Stimulated activated CD4-positive, alpha-beta T cell treated with anti-CD3 and anti-CD28 coated beads, Interleukin-1b, Interleukin-23, amount 100 ng/mL, for 24 hours (primary cell): ENCODE measurements around the gene UAP1L1.
"Not testable (repeated sequence)": the region's sequence is repeated elsewhere in the genome, so short reads cannot be mapped to it uniquely, and the experiment has no call there.

Source experiments
- DNase-seq, 4 experiments: peaks; one replicate each; pipeline ENCODE4 v3.0.0-alpha.2; 2020; ENCODE audit warnings: low read depth in 4 of 4, low spot score in 1 of 4

UAP1L1 gene, protein sequence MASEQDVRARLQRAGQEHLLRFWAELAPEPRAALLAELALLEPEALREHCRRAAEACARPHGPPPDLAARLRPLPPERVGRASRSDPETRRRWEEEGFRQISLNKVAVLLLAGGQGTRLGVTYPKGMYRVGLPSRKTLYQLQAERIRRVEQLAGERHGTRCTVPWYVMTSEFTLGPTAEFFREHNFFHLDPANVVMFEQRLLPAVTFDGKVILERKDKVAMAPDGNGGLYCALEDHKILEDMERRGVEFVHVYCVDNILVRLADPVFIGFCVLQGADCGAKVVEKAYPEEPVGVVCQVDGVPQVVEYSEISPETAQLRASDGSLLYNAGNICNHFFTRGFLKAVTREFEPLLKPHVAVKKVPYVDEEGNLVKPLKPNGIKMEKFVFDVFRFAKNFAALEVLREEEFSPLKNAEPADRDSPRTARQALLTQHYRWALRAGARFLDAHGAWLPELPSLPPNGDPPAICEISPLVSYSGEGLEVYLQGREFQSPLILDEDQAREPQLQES

GRCh38 chr9:137077010-137077747, at the start of gene UAP1L1:
UAP1L1 (plus strand) TSS chr9:137077517; CDS start chr9:137077533, 16 bp downstream.
- peak in 1 of 4 experiments; percentile 41 for DNase-seq

- DNase-seq = peak in 2 of 4 experiments; percentile 44 to 54
Measured at GRCh38 chr9:137028263-137029057, 48.9 kb upstream of the UAP1L1 start.

DNA sequence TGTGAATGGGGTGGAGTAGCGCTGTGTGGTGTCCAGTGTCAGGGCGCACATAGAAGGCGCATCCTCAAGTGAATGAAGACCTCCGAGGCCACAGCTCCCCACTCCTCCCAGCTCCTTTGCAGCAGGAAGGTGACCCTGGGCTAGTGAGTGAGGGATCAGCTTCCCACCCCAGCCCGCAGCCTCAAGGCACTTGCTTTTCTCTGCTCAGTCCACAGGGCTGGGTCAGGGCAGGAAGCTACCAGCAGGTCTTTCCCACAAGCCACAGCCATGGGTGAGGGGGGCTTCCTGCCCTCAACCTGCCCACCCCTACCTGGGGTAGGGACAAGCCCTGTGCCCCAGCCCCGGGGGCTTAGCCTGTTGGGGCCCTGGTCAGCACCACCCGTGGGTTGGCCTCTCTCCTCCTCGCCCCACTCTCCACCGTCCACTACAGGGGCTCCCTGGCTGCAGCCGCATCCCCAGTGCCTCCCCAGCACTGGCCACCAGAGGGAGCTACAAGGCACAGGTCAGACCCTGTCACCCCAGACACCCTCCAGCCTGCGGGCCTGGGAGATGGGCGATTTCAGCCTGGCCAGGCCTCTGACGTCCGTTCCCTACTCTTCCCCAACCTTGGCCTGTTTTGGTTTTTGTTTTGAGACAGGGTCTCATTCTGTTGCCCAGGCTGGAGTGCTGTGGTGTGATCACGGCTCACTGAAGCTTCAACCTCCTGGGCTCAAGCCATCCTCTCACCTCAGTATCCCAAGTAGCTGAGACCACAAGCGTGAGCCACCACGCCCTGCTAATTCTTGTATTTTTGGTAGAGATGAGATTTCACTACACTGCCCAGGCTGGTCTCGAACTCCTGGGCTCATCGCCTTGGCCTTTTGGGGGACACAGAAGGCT, 48.0 kb upstream of the UAP1L1 start:
- peak; percentile 55 to 68 (median 62) for DNase-seq

DNA sequence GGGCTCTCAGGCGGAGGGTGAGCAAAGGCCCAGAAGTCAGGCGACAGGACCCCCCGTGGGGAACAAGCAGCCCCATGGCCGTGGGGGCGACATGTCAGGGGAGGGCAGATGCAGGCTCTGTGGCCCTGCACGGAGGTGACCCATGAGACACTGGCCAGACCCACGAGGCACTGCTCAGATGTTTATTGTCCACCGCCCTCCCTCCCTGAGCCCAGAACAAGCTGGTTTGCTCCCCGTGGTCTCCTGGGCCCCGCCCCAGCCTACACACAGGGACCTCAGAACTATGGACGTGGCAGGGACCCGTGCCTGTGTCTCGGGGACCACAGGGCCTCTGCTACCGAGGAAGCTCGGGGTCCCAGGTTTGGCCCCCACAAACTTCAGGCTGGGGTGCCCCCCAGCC, 47.3 kb upstream of the UAP1L1 start:
- DNase-seq = no peak

DNA sequence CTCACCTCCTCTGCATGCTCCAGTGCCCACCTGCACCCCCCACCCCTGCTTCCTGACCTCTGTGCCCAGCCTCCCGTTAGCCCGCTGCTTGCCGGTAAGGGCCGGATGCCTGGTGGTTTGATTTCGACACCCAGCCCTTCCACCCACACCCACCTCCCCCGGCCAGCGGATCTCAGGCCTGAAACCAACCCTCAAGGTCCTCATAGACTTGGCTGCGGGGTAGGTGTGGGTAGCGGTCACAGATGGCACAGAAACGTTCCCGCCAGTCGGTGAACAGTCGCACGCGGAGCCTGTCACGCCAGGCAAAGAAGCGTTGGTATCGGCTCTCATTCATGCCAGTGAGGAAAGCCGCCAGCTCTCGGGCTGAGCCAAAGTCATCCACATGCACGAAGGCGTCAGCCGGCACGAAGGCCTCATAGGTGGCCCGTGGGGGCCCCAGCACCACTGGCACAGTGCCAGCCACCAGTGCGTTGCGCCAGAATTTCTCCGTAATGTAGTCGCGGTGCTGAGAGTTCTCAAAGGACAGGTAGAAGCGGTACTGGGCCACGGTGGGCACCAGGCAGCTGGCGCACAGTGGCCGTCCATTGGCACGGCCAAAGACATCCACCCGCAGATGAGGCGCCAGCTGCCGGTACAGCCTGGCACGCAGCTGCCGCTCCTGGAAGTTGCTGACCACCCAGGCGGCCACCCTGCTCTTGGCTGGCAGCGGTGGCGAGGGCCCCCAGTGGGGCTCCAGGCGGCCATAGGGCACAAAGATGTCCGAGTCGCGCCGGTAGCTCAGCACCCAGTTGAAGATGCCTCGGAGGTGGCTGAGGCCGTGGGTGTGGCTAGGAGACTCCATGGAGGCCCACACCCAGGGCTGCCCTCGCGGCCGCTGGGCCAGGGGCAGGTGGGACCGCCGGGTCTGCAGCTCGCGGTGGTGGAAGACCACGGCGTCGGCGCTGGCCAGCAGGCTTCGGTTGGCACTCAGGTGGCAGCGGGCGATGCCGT, 46.5 kb upstream of the UAP1L1 start:
- DNase-seq = peak in 1 of 4 experiments; percentile 33

DNA sequence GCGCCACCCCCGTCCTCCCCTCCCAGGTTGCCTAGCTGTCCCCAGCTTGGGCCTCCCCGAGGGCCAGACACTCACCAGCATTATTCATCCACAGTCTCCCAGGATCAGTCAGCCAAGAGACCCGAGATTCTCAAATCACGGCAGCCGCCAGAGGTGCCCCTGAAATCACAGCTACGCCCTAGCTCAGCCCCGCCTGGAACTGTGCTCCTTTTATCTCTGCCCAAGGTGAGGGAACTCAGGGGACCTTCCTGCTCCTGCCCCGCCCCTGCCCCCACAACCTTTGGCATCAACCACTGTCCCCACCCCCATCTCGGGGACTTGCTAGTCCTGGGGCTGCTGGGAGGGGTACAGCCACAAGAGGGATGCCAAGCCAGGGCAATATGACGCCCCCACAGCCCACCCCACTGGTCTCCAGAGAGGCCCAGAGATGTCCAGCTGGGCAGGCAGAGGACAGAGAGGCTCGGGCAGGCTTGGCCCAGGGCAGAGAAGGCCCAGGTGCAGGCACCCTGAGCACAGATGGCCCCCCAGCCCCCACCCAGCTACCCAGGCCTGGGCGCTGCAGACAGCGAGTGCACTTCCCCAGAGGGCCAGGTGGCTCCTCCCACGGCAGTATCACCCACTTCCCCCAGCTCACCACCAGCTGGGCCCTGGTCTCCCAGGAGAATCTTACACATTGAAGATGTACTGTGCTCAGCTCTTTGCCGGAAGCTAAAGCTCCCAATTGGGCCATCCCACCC, 45.2 kb upstream of the UAP1L1 start, which contains the start of gene FUT7:
FUT7 (minus strand) TSS at position 185 of the 737 bp plus-strand sequence; CDS start at position 88, 97 bp downstream.
- DNase-seq = no peak

- DNase-seq = no peak
Measured at GRCh38 chr9:137032858-137033257, 44.5 kb upstream of the UAP1L1 start.

- not testable (repeated sequence) for DNase-seq
Measured at GRCh38 chr9:137033481-137033880, 43.8 kb upstream of the UAP1L1 start.

GRCh38 chr9:137034039-137034708, 43.1 kb upstream of the UAP1L1 start:
- DNase-seq = no peak

GRCh38 chr9:137034709-137035506, 42.4 kb upstream of the UAP1L1 start:
- peak; percentile 71 to 84 (median 78) for DNase-seq

DNA sequence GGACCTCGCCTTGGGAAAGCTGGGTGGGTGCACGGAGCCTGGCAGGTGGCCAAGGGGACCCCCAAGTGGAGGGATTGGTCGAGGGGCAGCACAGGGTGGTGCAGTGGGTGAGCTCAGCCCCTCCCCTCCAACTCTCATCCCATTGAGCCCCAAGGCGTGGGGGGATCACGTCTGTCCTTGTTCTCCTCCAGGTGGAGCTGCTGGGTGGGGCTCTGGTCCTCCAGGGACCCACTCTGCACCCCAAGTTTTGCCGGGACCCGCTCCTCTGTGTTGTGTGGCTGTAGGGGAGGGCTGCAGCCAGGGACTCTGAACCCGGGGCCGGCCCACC, 41.8 kb upstream of the UAP1L1 start:
- DNase-seq = no peak

DNA sequence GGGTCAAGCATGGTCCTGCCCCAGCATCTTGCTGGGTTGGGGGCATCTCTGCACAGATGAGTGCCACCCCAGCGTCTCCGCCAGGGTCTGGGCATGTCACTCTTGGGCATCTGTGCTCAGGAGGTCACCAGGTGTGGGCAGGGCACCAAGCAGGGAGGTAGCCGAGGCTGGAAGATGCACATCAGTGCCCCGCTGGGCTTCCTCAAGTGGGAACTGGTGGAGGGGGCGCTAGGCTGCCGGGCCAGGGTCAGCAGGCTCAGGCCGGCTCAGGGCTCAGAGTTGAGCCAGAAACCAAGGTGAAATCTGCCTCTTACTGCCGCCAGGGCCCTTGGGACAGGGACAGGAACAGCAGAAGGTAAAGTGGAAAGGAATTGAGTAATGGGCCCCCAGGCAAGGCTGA, 41.4 kb upstream of the UAP1L1 start:
- no peak for DNase-seq

DNA sequence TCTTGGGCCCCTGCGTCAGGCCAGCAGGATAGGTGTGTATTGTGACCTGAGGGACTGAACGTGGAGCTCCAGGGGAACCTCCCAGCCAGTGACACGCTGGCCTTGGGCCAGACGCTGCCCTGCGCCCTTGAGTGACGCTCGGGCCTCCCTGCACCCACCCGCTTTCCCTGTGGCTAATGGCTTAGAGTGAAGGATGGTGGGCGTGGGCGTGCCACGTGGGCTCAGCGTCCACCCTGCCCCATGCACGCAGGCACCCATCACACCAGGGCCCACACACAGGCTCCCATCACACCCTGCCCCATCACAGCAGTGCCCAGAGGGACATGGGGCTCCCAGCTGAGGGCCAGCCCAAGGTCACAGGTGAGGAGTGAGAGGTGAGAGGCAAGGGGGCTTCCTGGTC, 40.3 kb upstream of the UAP1L1 start:
- no peak for DNase-seq

- no peak for DNase-seq
Measured at GRCh38 chr9:137037483-137037882, 39.8 kb upstream of the UAP1L1 start.

- no peak for DNase-seq
Measured at GRCh38 chr9:137038916-137039315, 38.4 kb upstream of the UAP1L1 start.

GRCh38 chr9:137039611-137040366, 37.5 kb upstream of the UAP1L1 start:
- no peak for DNase-seq
